GM21381 (cell line): ENCODE data around the gene TMEM169.
"Not testable (repeated sequence)": the region's sequence is repeated elsewhere in the genome, so short reads cannot be mapped to it uniquely, and the experiment has no call there.

ENCODE experiments used
- ATAC-seq: cut with Tn5 transposase; IDR thresholded peaks from one replicate; pipeline ENCODE4 v1.9.1; 2021; ENCODE audit warnings: mild to moderate bottlenecking, moderate library complexity; ENCODE audit not compliant: unreplicated experiment

TMEM169 gene

DNA sequence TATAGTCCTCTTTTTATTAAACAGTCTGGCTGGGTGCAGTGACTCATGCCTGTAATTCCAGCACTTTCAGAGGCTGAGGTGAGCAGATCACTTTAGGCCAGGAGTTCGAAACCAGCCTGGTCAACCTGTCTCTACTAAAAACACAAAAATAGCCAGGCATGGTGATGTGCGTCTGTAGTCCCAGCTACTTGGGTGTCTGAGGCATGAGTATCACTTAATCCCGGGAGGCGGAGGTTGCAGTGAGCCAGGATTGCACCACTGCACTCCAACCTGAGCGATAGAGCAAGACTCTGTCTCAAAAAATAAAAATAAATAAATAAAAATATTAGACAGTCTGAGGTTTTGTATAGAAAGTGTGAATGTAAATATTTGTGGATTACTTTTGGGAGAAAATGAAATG, 45.2 kb downstream of the TMEM169 start:
- ATAC-seq: no peak

DNA sequence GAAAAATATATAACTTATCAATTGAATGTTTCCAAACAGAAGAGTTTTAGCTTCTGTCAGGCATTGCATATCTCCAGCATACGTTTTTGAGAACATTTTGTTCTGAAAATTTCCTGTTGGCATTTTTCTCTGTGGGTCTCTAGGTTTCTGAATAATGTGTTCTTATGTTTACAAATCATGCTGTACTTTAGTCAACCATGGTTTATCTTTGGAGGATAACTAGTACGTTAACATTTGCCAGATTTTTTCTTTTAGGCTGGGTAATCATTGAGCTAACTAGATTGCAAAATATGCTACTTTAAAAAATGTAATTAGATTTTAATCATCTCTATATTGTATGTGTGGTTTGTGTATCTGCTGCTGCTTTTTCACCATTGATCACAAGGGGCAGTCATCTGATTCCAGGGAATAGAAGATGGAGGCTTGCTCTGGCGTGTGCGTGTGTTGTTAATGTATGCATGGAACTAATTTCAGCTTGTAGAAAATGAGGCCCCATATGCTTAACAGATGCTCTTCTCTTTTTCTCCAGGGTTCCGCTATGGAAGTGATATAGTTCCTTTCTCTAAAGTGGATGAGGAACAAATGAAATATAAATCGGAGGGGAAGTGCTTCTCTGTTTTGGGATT, 48.7 kb downstream of the TMEM169 start:
- ATAC-seq: no peak

DNA sequence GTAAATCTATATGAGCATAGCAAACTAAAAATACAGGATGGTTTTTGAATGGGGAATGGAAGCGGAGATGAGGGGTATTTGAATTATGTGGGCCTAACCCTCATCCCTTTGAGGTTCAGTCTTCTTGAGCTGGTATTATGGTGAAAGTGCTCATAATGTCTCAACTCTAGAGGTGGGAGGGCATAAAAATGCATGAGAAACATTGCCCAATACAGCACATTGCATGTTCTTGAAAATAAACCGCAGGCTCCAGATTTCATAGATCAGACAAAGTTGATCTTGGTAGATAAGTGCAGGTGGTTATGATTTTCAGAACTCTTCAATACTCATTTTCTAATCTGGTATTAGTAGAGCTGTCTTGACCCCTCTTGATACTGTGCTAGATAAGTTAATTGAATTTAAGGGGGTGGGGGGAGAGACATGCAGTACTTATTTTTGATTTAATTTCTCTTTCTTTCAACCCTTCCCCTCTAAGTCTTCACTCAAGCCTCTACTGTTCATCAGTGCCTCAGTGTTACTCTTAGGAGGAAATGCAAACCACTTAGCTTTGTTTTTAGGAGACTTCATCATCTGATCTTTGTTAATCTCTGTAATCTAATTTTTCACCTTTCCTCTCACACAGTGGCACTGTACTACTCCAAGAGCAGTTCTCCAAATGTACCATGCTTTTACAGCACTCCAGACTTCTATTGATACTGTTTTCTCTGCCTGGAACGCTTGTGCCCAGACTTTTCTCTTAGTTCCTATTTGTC, 49.6 kb downstream of the TMEM169 start:
- no peak for ATAC-seq

DNA sequence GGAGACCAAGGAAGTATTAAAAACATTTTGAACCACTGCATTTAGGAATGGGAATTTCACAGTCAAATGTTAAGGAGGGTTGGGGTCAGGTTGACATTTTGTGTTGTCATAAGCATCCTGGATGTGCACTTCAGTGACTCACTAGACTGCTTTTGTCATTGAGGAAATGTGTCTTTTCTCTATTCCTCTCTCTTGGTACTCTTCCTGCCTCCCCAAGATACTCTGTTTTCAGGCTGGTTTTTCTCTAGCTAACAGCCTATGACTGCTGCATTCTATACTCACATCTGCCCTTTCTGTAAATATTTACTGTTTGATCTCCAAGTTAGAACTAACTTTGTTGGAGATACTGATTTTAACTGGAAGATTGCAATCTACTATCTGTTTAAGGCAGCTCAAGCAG, 50.9 kb downstream of the TMEM169 start:
- ATAC-seq: no peak

DNA sequence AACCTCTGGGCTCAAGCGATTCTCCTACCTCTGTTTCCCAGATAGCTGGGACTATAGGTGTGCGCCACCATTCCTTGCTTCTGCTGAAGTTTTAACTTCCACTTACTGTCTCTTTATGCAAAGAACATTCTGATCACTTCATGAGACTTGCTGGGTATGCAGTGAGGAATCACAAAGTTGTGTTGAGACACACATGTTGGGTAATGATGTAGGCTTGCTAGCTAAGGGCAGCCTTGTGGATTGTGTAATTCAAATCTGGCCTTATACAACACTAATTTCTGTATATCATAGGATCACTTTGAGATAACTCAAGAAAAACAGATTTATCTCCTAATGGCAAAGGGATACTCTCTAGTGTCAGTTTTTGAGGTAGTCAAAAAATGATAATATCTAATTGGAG, 51.7 kb downstream of the TMEM169 start:
- no peak for ATAC-seq

DNA sequence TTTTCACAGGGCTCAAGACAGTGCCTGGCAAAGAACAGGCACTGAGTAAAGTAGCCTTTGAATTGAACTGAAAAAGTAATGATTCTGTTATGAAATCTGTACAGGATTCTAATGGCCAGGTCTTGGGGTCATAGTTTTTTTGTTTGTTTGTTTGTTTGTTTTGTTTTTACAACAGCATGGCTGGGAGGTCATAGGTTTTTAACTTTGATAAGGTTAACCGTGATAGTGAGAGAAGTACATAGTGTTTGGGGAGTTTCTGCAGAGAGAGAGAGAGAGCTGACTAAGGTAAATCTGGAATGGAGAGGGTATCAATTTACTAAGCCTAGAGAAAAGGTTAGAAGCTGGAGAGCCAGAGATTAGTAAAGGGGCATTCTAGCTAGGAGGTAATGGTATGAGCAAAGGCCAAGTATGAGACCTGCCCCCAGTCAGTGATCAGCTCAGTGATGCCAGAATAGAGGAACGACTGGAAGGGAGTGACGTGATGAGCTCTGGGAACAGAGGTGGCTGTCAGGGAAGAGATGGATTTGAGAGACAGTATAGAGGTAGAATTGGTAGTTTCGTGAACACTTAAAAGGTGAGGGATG, 53.3 kb downstream of the TMEM169 start:
- ATAC-seq: no peak

DNA sequence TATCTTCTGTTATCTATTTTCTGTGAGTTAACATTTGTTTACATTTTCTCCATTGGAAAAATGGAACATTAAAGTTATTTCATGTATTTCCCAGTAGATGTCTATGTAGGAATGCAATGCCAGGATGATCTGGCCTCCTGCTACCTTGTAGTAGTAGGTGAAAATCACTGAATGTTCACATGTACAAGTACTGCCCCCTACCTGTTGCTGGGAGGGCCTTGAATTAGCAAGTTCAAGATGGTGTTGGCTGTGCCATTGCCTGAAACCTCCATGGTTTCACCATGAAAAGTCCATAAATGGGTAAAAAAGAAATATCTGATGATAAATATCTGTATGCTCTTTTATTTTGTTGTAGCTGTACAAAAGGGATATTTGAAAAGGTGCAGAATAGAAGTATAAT, 58.2 kb downstream of the TMEM169 start:
- ATAC-seq: no peak

DNA sequence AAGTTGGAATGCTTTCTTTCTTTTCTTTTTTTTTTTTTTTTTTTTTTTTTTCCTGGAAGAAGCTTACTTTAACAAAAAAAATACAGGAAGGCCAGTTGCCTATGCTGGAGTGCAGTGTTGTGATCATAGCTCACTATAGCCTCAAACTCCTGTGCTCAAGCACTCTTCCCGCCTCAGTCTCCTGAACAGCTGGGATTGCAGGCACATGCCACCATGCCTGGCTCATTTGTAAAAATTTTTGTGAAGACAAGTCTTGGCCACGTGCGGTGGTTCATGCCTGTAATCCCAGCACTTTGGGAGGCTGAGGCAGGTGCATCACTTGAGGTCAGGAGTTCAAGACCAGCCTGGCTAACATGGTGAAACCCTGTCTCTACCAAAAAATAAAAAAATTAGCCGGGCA, 59.8 kb downstream of the TMEM169 start:
- ATAC-seq: not testable (repeated sequence)

DNA sequence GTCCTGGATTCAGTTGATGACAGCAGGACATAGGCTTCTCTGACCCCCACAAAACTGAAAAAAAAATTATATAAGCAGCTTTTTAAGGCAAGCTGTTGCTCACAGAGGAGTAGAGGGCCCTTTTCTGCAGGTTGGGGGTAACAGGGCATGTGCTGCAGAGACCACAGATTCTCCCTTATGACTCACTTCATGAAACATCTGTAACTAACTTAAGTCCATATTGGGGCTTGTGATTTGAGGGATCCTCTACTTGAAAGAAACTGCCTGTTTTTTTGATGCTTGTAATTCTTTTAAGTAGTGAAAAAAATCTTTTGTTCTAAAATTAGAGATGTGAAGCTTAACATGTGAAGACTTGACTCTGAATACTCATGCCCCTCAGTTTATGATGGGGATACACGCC, 60.8 kb downstream of the TMEM169 start:
- ATAC-seq: peak; percentile 99

DNA sequence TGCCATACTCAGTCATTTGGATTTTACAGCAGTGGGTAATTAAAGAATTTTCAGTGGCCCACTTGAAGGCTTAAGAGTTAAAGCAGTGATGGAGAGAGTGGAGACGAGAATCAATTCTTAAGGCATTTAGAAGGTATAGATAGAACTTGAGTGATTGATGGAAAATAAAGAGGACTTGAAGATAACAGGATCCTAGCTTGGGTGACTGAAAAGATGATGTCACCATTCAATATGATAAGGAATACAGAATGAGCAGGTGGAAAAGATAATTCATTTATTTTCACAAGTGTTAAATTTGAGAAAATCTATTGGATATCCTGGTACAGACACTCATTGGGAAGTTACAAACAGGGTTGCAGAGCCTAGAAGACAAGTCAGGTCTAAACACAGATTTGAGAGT, 62.7 kb downstream of the TMEM169 start:
- ATAC-seq: no peak

DNA sequence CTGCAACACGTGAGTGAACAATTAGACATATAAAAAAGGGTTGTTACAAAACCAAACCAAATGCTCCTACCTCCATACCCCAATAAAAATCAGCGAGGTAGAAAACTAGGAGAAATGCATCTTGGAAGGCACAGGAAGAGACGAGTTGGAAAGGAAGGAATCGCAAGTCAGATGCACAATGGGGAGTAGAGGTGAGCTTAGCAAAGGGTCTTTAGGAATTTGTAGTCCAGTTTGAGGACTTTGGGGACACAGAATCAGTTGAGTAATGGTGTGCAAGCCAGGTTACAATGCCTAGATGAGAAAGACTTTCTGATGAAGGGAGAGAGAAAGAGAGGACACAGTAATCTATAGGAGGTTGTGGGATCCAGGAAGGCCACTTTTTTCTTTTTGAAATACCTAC, 63.1 kb downstream of the TMEM169 start:
- ATAC-seq: no peak

DNA sequence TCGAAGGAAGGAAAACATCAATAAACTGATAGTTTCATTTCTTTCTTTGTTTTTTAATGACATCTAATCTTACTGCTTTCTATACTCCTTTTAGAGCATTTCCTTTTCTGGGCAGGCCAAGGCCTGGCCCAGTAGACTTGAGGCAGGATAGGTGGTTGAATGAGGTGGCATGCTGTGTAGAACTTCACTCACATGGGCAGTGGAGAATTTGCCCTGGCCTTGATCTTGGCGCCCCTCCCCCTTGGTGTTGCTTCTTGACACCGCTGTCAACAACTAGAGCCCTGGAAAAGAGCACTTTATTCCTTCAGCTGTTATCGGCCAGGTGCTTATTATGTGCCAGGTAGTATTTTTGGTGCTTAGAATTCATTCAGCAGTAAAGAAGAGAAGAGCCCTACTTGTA, 64.9 kb downstream of the TMEM169 start:
- no peak for ATAC-seq

DNA sequence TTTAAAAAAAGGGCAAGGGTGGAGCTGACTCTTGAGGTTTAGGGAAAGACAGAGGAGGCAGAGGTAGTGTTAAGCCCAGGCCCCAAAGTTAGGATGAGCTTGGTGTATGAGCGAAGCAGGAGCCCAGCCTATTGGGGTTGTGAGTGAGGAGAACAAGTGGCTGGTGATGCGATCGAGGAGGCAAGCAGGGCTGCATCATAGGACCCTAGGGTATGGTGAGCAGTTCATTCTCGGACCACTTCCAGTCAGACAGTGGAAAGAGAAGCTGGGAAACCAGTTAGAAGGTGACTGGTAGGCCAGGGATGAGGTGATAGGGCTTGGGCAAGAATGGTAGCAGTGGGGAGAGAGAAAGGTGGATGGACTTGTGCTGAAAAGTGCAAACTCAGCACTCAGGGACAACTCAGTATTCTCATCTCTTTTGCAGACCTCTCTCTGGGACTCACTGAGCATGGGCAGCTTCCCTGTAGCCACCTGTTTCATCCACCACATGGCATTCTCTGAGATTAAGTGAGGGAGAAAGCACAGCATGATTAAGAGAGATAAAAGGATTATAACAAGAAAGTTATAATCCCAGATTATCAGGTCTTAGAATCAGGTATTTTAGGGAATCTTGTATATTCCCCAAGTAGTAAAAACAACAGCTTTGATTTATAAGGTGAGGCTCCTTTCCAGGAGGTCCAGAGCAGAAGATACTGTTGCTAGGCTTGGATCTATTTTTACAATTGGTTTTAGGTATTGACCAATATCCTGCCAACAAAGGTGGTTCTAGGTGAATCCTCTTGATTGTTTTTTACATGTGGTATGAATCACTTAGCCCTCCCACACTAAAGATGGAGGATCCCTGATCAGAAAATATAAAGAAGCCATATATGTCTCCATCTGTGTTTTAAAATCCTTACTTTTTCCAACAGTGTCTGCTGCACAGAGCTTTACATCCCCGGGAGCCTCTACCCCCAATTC, 65.7 kb downstream of the TMEM169 start:
- ATAC-seq: no peak

DNA sequence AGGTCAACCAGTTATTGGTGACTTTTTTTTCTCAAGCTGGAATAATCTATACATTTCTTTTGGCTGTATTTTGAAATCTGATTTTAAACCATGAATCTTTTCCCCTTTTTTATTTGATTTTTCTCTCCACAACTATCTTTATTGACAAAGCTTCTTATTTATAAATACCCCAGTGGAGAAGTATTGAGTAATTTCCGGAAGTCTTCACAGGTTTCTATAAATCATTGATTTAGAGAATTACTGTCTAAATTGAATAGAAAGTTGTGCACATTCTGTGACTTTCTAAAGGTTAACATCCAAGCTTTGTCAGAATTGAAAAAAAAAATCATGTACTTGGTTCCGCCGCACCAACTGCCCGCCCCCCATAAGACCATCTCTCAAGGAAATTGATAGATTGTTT, 67.3 kb downstream of the TMEM169 start:
- ATAC-seq: no peak

DNA sequence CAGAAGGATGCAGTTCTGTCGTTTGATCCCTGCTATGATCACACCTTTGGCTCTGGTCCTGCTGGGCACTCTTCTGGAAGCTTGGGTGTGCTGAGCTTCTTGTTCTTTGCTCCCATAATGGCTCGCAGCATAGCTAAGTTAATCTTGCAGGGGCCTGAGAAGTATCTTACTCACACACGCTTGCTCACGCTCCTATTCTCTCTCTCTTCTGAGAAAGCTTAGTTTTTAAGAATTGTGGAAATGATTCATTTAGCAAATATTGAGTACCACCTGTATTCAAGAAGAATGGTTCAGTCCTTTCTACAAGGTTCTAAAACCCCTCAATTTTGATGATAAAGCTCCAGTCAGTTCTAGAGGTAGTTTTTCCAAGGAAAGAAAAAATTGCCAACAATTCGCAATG, 68.0 kb downstream of the TMEM169 start:
- no peak for ATAC-seq

DNA sequence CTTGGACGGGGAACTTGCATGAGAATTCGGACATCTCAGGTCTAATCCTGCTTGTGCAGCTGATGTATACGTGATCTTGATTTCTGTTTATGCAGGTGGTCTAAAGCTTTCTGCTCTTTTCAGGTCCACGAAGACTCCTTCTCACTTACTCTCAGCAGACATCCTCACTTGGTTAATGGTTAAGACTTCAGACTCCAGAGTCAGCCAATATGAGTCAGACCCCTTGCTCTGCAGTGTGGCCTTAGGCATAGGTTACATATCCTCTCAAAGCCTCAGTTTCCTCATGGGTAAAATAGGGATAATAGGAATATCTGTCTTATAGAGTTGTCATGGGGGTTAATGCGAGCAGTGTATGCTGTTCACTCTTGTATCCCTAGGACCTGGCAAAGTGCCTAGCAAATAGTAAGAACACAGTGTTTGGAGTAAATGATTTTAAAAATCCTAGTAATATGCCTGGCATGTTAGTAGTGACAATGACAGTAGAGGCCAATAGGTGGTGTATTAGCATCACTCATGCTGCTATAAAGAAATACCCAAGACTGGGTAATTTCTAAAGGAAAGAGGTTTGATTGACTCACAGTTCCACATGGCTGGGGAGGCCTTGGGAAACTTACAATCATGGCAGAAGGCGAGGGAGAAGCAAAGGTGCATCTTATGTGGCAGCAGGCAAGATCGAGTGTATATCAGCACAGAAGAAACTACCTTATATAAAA, 69.8 kb downstream of the TMEM169 start:
- no peak for ATAC-seq
